ENCODE data around the gene HNRNPUL1.
"Not testable (repeated sequence)": the region's sequence is repeated elsewhere in the genome, so short reads cannot be mapped to it uniquely, and the experiment has no call there.

HNRNPUL1 gene

GRCh38 chr19:41263850-41264580 lies at the start of gene HNRNPUL1:
Gene HNRNPUL1, plus strand, starts transcription at chr19:41264372. Its CDS starts 132 bp downstream, at chr19:41264504.
- peak; percentile 100 for DNase-seq

- no peak for DNase-seq
These were observed 46.4 kb upstream of the HNRNPUL1 start for GRCh38 chr19:41217741-41218140.

- DNase-seq, result no peak
These were observed 45.9 kb upstream of the HNRNPUL1 start for GRCh38 chr19:41218249-41218614.

- no peak for DNase-seq
These were observed 45.3 kb upstream of the HNRNPUL1 start, which contains the start of gene AXL for GRCh38 chr19:41218615-41219507. Gene AXL, plus strand, starts transcription at chr19:41219223. Its CDS starts 170 bp downstream, at chr19:41219393.

- DNase-seq, result no peak
These were observed 44.1 kb upstream of the HNRNPUL1 start for GRCh38 chr19:41219924-41220567.

- DNase-seq, result no peak
These were observed 43.4 kb upstream of the HNRNPUL1 start for GRCh38 chr19:41220811-41221210.

GRCh38 chr19:41221514-41222205 lies 42.5 kb upstream of the HNRNPUL1 start:
- no peak for DNase-seq

- no peak for DNase-seq
These were observed 41.9 kb upstream of the HNRNPUL1 start for GRCh38 chr19:41222240-41222639.

GRCh38 chr19:41223431-41224234 lies 40.5 kb upstream of the HNRNPUL1 start:
- DNase-seq, result no peak

- no peak for DNase-seq
These were observed 39.5 kb upstream of the HNRNPUL1 start for GRCh38 chr19:41224632-41225031.

GRCh38 chr19:41225238-41226052 lies 38.7 kb upstream of the HNRNPUL1 start:
- DNase-seq, result no peak

GRCh38 chr19:41226053-41226873 lies 37.9 kb upstream of the HNRNPUL1 start:
- DNase-seq, result peak; percentile 60 to 64

GRCh38 chr19:41226874-41227390 lies 37.2 kb upstream of the HNRNPUL1 start:
- DNase-seq, result no peak

GRCh38 chr19:41228486-41228885 lies 35.7 kb upstream of the HNRNPUL1 start:
- no peak for DNase-seq

GRCh38 chr19:41229338-41229737 lies 34.8 kb upstream of the HNRNPUL1 start:
- DNase-seq, result not testable (repeated sequence)

- DNase-seq, result no peak
These were observed 33.9 kb upstream of the HNRNPUL1 start for GRCh38 chr19:41230067-41230857.

- no peak for DNase-seq
These were observed 31.5 kb upstream of the HNRNPUL1 start for GRCh38 chr19:41232686-41233085.

- DNase-seq, result no peak
These were observed 30.4 kb upstream of the HNRNPUL1 start for GRCh38 chr19:41233748-41234240.
